Tibial nerve (tissue), 4 donors: ENCODE data around the gene TXN2.

Experiments
- CTCF ChIP-seq, 5 experiments: fragments of 200-600 bp in 3 of 5; fragments of 450-650 bp in 2 of 5; sonication (generic) in 3 of 5; IDR thresholded peaks; one replicate each; pipeline ENCODE4 v1.5.1; 2016 to 2019; ENCODE audit warnings: antibody characterized with exemption in 5 of 5, mild to moderate bottlenecking in 3 of 5, moderate library complexity in 2 of 5
- EP300 ChIP-seq, 2 donors: sonication (generic); formaldehyde crosslinking; IDR thresholded peaks; one replicate each; pipeline ENCODE4 v1.6.1; 2017; ENCODE audit warnings: antibody characterized with exemption in 2 of 2, mild to moderate bottlenecking in 1 of 2
- POLR2A ChIP-seq, 2 donors: fragments of 450-650 bp; IDR thresholded peaks; one replicate each; pipeline ENCODE4 v1.6.1; 2017; ENCODE audit warnings: antibody characterized with exemption in 2 of 2, mild to moderate bottlenecking in 2 of 2, moderate library complexity in 2 of 2

- no peak for TF ChIP-seq CTCF (IDR thresholded peaks at IDR 0.05)
- TF ChIP-seq EP300 (IDR thresholded peaks at IDR 0.05) = no peak
- no peak for TF ChIP-seq POLR2A (IDR thresholded peaks at IDR 0.05)
Observed at GRCh38 chr22:36478966-36479365, 2.5 kb downstream of the TXN2 start.
